Mesendoderm (in vitro differentiated cells): ENCODE data around the gene KIFC1.
"Not testable (repeated sequence)": the region's sequence is repeated elsewhere in the genome, so short reads cannot be mapped to it uniquely, and the experiment has no call there.

ENCODE experiments used
- DNase-seq: peaks from one replicate; pipeline ENCODE4 v3.0.0; 2013
- H2AK5ac ChIP-seq: 2 replicates; pipeline ENCODE4 v1.6.1; 2013; ENCODE audit warnings: low read length, inconsistent platforms
- H2BK120ac ChIP-seq: 2 replicates; pipeline ENCODE4 v1.6.1; 2013; ENCODE audit warnings: low read depth, mild to moderate bottlenecking, low read length, moderate library complexity, mixed read lengths
- H2BK15ac ChIP-seq: replicated peaks from 2 replicates; pipeline ENCODE4 v1.6.1; 2013; ENCODE audit warnings: low read depth, mild to moderate bottlenecking, moderate library complexity
- H2BK5ac ChIP-seq: 2 replicates; pipeline ENCODE4 v1.6.1; 2013; ENCODE audit warnings: low read length, inconsistent platforms
- H3K18ac ChIP-seq: 2 replicates; pipeline ENCODE4 v1.6.1; 2013; ENCODE audit warnings: mild to moderate bottlenecking, low read length, mixed read lengths
- H3K23ac ChIP-seq: one replicate; pipeline ENCODE4 v1.6.1; 2013; ENCODE audit warnings: low read length
- H3K27ac ChIP-seq: 2 replicates; pipeline ENCODE4 v1.5.1; 2013; ENCODE audit warnings: low read depth, mild to moderate bottlenecking, inconsistent platforms, low read length, moderate library complexity
- H3K27me3 ChIP-seq: 2 replicates; pipeline ENCODE4 v1.6.1; 2013; ENCODE audit warnings: low read length, control low read depth, mild to moderate bottlenecking, inconsistent platforms; ENCODE audit not compliant: insufficient read depth, poor library complexity
- H3K36me3 ChIP-seq: 2 replicates; pipeline ENCODE4 v1.6.1; 2013; ENCODE audit warnings: low read length, inconsistent platforms; ENCODE audit not compliant: control insufficient read depth, insufficient read depth
- H3K4ac ChIP-seq: one replicate; pipeline ENCODE4 v1.6.1; 2013; ENCODE audit warnings: low read depth, mild to moderate bottlenecking, low read length, moderate library complexity
- H3K4me1 ChIP-seq: 2 replicates; pipeline ENCODE4 v1.6.1; 2013; ENCODE audit warnings: low read depth, low read length, inconsistent platforms; ENCODE audit not compliant: control insufficient read depth
- H3K4me2 ChIP-seq: 2 replicates; pipeline ENCODE4 v1.6.1; 2013; ENCODE audit warnings: low read length
- H3K4me3 ChIP-seq: 2 replicates; pipeline ENCODE4 v1.5.1; 2013; ENCODE audit warnings: mild to moderate bottlenecking, low read length
- H3K56ac ChIP-seq: one replicate; pipeline ENCODE4 v1.6.1; 2013; ENCODE audit warnings: low read length
- H3K79me1 ChIP-seq: 2 replicates; pipeline ENCODE4 v1.6.1; 2013; ENCODE audit warnings: low read length, inconsistent platforms
- H3K79me2 ChIP-seq: 2 replicates; pipeline ENCODE4 v1.6.1; 2013; ENCODE audit warnings: mild to moderate bottlenecking, low read length; ENCODE audit not compliant: control insufficient read depth, insufficient read depth
- H3K9ac ChIP-seq: 2 replicates; pipeline ENCODE4 v1.6.1; 2013; ENCODE audit warnings: low read length, inconsistent platforms
- H4K5ac ChIP-seq: one replicate; pipeline ENCODE4 v1.6.1; 2013; ENCODE audit warnings: low read length
- H4K8ac ChIP-seq: one replicate; pipeline ENCODE4 v1.6.1; 2013; ENCODE audit warnings: low read depth, mild to moderate bottlenecking, control low read depth, low read length, moderate library complexity
- WGBS: extraction: QIAGEN DNeasy Blood & Tissue Kit; methylation state at CpG from one replicate; pipeline ENCODE4 v1.1.7; 2013; ENCODE audit warnings: low lambda C conversion rate, missing lambda C conversion rate; ENCODE audit not compliant: insufficient coverage; ENCODE audit errors: extremely low coverage; 5-methylcytosine and 5-hydroxymethylcytosine counted together

The KIFC1 gene

DNA sequence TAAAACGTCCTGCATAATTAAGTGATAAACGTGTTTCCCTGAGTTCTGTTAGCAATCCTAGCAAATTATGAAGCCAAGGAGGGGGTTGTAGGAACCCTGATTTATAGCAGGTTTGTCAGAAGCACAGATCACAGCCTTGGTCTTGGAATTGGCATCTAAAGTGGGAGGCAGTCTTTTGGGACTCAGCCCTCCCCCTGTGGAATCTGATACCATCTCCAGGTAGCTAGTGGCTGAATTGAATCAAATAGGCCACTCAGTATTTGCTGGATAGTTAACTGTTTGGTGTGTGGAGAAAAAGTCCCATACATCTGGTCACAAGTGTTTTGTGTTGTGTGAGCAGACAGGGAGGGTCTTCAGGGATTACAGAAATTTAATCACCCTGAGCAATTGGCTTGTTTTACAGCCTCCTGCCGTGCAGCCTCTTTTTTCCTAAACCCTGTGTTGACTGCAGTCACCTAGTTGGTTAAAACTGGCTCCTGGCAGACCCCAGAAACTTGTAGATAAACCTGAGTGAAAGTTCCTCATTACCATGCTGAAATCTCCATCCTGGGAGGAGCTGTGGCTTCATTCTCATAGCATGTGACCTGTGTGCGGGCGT, 19.0 kb upstream of the KIFC1 start:
- Histone ChIP-seq H3K79me1 (no peaks in the 10 kb centered on the region), H3K23ac (no peak overlapping the region), H3K9ac (no peak overlapping the region), H3K36me3 (no peaks in the 10 kb centered on the region), H2BK120ac (no peak overlapping the region), H2AK5ac (no peak overlapping the region), H3K79me2 (no peaks in the 10 kb centered on the region), H3K18ac (no peak overlapping the region), H3K27ac (no peak overlapping the region), H3K4me2 (no peak overlapping the region), H3K4me3 (no peak overlapping the region), H4K5ac (no peak overlapping the region), H3K4ac (no peak overlapping the region), H3K56ac (no peak overlapping the region), H2BK5ac (no peak overlapping the region), H4K8ac (no peak overlapping the region), H3K27me3 (no peaks in the 10 kb centered on the region), H3K4me1 (peaks cover 7% of the 10 kb centered on the region), H2BK15ac (no peak overlapping the region)
- peak; percentile 33 for DNase-seq
- no CpG with 5 or more reads among the region's 5 CpGs for WGBS

DNA sequence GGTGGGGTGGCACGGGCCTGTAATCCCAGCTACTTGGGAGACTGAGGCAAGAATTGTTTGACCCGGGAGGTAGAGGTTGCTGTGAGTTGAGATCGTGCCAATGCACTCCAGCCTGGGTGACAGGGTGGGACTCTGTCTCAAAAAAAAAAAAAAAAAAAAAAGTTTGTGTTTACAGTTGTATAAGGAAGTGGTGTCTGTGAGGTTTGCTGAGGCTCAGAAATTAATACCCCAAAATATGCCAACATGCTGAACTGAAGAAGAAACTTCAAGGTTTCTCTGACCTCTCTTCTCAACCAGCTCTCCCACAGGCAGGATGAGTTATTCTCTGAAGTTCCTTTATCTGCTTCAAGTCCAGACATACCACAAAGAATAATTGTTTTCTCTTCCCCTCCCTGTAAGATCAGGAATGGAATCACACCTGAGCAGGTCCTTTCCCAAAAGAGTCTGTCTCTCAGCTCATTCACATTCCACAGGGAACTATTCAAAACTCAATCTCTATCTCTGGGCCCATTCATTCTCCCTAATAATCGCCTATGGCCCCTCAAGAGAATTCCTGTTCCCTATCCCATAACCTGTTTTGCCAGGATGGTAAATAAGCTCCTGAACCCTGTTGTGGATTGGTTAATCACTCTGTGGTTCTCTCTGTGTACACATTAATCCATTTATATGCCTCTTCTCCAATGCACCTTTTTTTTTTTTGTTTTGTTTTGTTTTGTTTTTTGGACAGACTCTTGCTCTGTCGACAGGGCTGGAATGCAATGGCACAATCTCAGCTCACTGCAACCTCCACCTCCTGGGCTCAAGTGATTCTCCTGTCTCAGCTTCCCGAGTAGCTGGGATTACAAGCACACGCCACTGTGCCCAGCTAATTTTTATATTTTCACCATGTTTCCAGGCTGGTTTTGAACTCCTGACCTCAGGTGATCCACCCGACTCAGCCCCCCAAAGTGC, 17.4 kb upstream of the KIFC1 start:
- Histone ChIP-seq H2BK120ac (no peak overlapping the region), H3K56ac (no peak overlapping the region), H3K4me2 (no peak overlapping the region), H2BK15ac (no peak overlapping the region), H3K23ac (no peak overlapping the region), H3K4ac (no peak overlapping the region), H3K4me1 (peaks cover 7% of the 10 kb centered on the region), H4K8ac (no peak overlapping the region), H4K5ac (no peak overlapping the region), H2BK5ac (no peak overlapping the region), H3K9ac (no peak overlapping the region), H3K18ac (no peak overlapping the region), H3K27ac (no peak overlapping the region), H3K4me3 (no peak overlapping the region), H3K36me3 (no peaks in the 10 kb centered on the region), H3K27me3 (no peaks in the 10 kb centered on the region), H2AK5ac (no peak overlapping the region), H3K79me2 (no peaks in the 10 kb centered on the region), H3K79me1 (no peaks in the 10 kb centered on the region)
- DNase-seq, result no peak
- WGBS, result no CpG with 5 or more reads among the region's 8 CpGs

DNA sequence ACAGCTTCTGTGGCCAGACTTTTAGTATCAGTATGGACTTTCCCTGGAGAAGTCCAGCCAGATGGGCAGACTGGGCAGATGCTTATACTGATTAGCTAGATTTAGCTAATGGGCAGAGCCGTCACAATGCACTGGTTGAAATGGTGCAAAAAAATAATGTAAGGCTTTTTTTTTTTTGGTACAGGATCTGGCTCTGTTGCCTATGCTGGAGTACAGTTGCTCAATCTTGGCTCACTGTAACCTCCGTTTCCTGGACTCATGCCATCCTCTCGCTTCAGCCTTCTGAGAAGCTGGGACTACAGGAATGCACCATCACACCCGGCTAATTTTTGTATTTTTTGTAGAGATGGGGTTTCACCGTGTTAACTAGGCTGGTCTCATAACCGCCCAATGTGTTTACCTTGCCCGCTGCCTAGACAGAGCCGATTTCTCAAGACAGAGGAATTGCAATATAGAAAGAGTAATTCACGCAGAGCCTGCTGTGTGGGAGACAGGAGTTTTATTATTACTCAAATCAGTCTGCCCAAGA, 16.4 kb upstream of the KIFC1 start:
- Histone ChIP-seq H3K4me1 (peaks cover 7% of the 10 kb centered on the region), H3K4ac (no peak overlapping the region), H2BK120ac (no peak overlapping the region), H3K18ac (no peak overlapping the region), H2BK5ac (no peak overlapping the region), H4K8ac (no peak overlapping the region), H4K5ac (no peak overlapping the region), H3K36me3 (no peaks in the 10 kb centered on the region), H3K79me1 (no peaks in the 10 kb centered on the region), H3K79me2 (no peaks in the 10 kb centered on the region), H2BK15ac (no peak overlapping the region), H3K9ac (no peak overlapping the region), H3K27me3 (no peaks in the 10 kb centered on the region), H3K4me3 (no peak overlapping the region), H3K23ac (no peak overlapping the region), H3K4me2 (no peak overlapping the region), H3K27ac (no peak overlapping the region), H2AK5ac (no peak overlapping the region), H3K56ac (no peak overlapping the region)
- no peak for DNase-seq
- WGBS, result no CpG with 5 or more reads among the region's 9 CpGs

DNA sequence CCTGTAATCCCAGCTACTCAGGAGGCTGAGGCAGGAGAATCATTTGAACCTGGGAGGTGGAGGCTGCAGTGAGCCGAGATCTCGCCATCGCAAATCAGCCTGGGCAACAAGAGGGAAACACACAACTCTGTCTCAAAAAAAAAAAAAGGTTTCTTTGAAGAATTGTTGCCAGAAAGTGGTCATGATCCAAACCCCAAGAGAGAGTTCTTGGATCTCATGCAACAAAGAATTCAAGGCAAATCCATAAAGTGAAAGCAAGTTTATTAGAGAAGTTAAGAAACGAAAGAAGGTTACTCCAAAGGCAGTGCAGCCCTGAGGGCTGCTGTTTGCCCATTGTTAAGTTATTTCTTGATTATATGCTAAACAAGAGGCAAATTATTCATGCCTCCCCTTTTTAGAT, 14.5 kb upstream of the KIFC1 start:
- Histone ChIP-seq H3K36me3 (no peaks in the 10 kb centered on the region), H2BK5ac (no peak overlapping the region)
- whole genome bisulfite sequencing, result no CpG with 5 or more reads among the region's 4 CpGs

DNA sequence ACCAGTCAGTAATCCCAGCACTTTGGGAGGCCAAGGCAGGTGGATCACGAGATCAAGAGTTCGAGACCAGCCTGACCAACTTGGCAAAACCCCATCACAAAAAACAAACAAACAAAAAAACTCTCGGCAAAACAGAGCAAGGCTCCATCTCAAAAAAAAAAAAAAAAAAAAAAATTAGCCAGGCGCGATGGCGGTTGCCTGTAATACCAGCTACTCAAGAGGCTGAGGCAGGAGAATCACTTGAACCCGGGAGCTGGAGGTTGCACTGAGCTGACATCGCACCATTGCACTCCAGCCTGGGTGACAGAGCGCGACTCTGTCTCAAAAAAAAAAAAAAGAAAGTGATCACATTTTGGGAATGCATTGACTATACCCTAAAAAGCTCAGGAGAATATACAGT, 12.4 kb upstream of the KIFC1 start:
- not testable (repeated sequence) for H3K4ac ChIP-seq, H2AK5ac ChIP-seq, DNase-seq, H2BK5ac ChIP-seq, H3K79me1 ChIP-seq, H3K4me1 ChIP-seq, H3K4me3 ChIP-seq, H3K4me2 ChIP-seq, H2BK15ac ChIP-seq, H3K27me3 ChIP-seq, H3K36me3 ChIP-seq, H3K18ac ChIP-seq, H4K5ac ChIP-seq, H2BK120ac ChIP-seq, H3K79me2 ChIP-seq, H3K27ac ChIP-seq, H3K9ac ChIP-seq, H3K56ac ChIP-seq, H3K23ac ChIP-seq, H4K8ac ChIP-seq
- WGBS, result no CpG with 5 or more reads among the region's 10 CpGs

More for the DNA sequence above, 14.5 kb upstream of the KIFC1 start:
- H3K9ac ChIP-seq, result no peak overlapping the region
- no peak overlapping the region for H4K5ac ChIP-seq
- no peak overlapping the region for H2AK5ac ChIP-seq
- no peak overlapping the region for H3K56ac ChIP-seq
- H3K18ac ChIP-seq, result no peak overlapping the region
- H3K4me3 ChIP-seq, result no peak overlapping the region
- H3K4me1 ChIP-seq, result peaks cover 7% of the 10 kb centered on the region
- no peaks in the 10 kb centered on the region for H3K27me3 ChIP-seq
- no peak overlapping the region for H4K8ac ChIP-seq
- no peaks in the 10 kb centered on the region for H3K79me1 ChIP-seq
- H3K23ac ChIP-seq, result no peak overlapping the region
- H3K4me2 ChIP-seq, result no peak overlapping the region
- no peak overlapping the region for H3K27ac ChIP-seq
- no peak overlapping the region for H3K4ac ChIP-seq
- DNase-seq, result no peak
- H2BK15ac ChIP-seq, result no peak overlapping the region
- H3K79me2 ChIP-seq, result no peaks in the 10 kb centered on the region
- H2BK120ac ChIP-seq, result no peak overlapping the region
